ENCODE data around the gene HDAC11.

- TF ChIP-seq POLR2A (IDR thresholded peaks at IDR 0.05; ENCODE audit: low read depth, low read length), result no peak
- no peak for TF ChIP-seq TAF1 (IDR thresholded peaks at IDR 0.05; ENCODE audit: borderline replicate concordance, low read depth, low read length)
These were observed 24.5 kb upstream of the HDAC11 start for GRCh38 chr3:13455644-13456043.

All from GM12892 (cell line).